Ishikawa (cell line): ENCODE measurements around the gene BPNT1.

ENCODE experiments used
- CEBPB ChIP-seq: IDR thresholded peaks from 2 replicates; pipeline ENCODE4 v1.6.1; 2012
- EP300 ChIP-seq: IDR thresholded peaks from 2 replicates; pipeline ENCODE4 v1.6.1; 2012; ENCODE audit warnings: borderline replicate concordance
- MAX ChIP-seq: IDR thresholded peaks from 2 replicates; pipeline ENCODE4 v1.6.1; 2012
- NFIC ChIP-seq: IDR thresholded peaks from 2 replicates; pipeline ENCODE4 v1.6.1; 2012
- RAD21 ChIP-seq: IDR thresholded peaks from 2 replicates; pipeline ENCODE4 v1.6.1; 2012; ENCODE audit warnings: low read depth
- REST ChIP-seq: IDR thresholded peaks from 2 replicates; pipeline ENCODE4 v1.6.1; 2012; ENCODE audit warnings: low read depth, mild to moderate bottlenecking
- TCF12 ChIP-seq: IDR thresholded peaks from 2 replicates; pipeline ENCODE4 v1.6.1; 2012; ENCODE audit warnings: low read depth
- YY1 ChIP-seq: IDR thresholded peaks from 2 replicates; pipeline ENCODE4 v1.6.1; 2012; ENCODE audit warnings: low read depth
- ZBTB7A ChIP-seq: IDR thresholded peaks from 2 replicates; pipeline ENCODE4 v1.6.1; 2012; ENCODE audit warnings: low read depth

DNA sequence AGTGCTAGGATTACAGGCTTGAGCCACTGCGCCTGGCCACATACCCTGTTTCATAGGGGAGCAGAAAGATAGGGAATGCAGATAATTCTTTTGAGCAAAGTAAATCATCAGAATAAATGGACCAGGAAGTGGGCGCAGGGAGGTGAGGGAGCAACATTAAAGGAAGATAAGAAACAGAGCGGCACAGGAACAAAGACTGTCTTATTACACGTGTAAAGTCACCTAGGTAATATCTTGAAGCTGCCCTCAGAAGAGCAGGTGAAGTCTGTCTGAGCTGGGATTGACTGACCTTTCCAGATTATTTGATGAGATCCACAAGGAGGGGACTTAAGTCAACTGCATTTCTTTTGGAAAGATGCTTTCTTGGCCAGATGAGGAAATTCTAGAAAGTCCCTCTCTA is 50.9 kb downstream of the BPNT1 start:
- no peak for TF ChIP-seq CEBPB
- no peak for TF ChIP-seq REST
- no peak for TF ChIP-seq RAD21
- TF ChIP-seq EP300, result no peak
- no peak for TF ChIP-seq MAX
- TF ChIP-seq YY1, result no peak
- TF ChIP-seq TCF12, result no peak
- no peak for TF ChIP-seq NFIC
- no peak for TF ChIP-seq ZBTB7A
